Nephron progenitor cell (in vitro differentiated cells): ENCODE data around the gene SMIM41.

Source experiments
- DNase-seq: peaks from one replicate; pipeline ENCODE4 v3.0.0; 2021
- H3K27ac Mint-ChIP-seq: 2 replicates; pipeline ENCODE4 v1.8.0; 2021; ENCODE audit warnings: mild to moderate bottlenecking, moderate library complexity, mixed read lengths
- H3K27me3 Mint-ChIP-seq: 2 replicates; pipeline ENCODE4 v1.8.0; 2021; ENCODE audit warnings: mild to moderate bottlenecking, low read depth, mixed read lengths; ENCODE audit not compliant: poor library complexity
- H3K36me3 Mint-ChIP-seq: 2 replicates; pipeline ENCODE4 v1.8.0; 2021; ENCODE audit warnings: low read depth, mixed read lengths
- H3K4me1 Mint-ChIP-seq: 2 replicates; pipeline ENCODE4 v1.8.0; 2021; ENCODE audit warnings: mixed read lengths
- H3K4me3 Mint-ChIP-seq: 2 replicates; pipeline ENCODE4 v1.8.0; 2021; ENCODE audit warnings: mild to moderate bottlenecking, moderate library complexity, mixed read lengths
- H3K9me3 Mint-ChIP-seq: 2 replicates; pipeline ENCODE4 v1.8.0; 2021; ENCODE audit warnings: mild to moderate bottlenecking, moderate library complexity, mixed read lengths
- TF ChIP-seq, protein P1 (sequence below): fragments of 200-600 bp; sonication (generic); IDR thresholded peaks from 2 replicates; pipeline ENCODE4 v1.5.0; 2021; ENCODE audit warnings: antibody characterized with exemption

The SMIM41 gene

DNA sequence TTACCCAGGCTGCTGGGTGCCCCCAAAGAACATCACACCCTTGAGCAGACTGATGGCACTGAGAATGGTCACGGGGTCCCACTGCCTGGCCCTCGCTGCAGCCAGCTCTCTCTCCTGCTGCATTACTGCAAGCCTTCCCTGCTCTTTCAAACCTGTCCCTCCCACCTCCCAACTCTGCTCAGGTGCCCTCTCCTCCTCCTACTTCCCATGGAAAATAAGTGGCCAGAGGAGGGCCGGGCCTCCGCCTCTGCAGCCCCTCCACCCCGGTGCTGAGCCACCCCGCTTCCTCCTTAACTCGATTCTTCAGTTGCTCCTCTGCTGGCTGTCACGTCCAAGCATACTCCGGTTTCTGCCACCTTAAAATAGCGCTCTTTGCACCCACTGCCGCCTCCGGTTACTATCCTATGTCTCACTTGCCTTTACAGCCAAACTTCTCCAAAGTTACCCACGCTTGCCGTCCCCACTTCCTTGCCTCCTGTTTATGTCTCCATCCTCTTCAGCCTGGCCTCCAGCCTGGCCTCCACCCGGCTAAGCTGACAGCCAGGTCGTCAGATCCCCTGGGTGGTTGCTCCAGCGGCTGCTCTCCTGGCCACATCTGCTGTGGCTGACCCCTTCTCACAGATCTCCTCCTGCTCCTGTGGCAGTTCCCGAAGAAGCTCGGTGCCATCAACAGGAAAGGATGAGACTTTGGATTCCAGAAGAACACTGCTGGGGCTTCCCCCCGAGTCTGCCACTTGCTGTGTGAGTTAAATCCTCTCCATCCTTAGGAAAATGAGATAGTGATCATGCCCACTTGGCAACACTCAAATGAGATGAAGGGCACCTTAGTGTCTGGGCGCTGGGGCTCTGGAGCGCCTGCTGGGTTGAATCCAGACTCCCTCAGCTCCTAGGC lies 7.7 kb downstream of the SMIM41 start:
- DNase-seq: no peak
- Mint-ChIP-seq H3K27ac (no peak overlapping the region), H3K4me3 (no peak overlapping the region), H3K4me1 (peaks cover 61% of the 10 kb centered on the region), H3K36me3 (no peaks in the 10 kb centered on the region), H3K9me3 (no peaks in the 10 kb centered on the region), H3K27me3 (peaks cover 46% of the 10 kb centered on the region)
- TF ChIP-seq, protein P1, sequence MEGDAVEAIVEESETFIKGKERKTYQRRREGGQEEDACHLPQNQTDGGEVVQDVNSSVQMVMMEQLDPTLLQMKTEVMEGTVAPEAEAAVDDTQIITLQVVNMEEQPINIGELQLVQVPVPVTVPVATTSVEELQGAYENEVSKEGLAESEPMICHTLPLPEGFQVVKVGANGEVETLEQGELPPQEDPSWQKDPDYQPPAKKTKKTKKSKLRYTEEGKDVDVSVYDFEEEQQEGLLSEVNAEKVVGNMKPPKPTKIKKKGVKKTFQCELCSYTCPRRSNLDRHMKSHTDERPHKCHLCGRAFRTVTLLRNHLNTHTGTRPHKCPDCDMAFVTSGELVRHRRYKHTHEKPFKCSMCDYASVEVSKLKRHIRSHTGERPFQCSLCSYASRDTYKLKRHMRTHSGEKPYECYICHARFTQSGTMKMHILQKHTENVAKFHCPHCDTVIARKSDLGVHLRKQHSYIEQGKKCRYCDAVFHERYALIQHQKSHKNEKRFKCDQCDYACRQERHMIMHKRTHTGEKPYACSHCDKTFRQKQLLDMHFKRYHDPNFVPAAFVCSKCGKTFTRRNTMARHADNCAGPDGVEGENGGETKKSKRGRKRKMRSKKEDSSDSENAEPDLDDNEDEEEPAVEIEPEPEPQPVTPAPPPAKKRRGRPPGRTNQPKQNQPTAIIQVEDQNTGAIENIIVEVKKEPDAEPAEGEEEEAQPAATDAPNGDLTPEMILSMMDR: no peak

DNA sequence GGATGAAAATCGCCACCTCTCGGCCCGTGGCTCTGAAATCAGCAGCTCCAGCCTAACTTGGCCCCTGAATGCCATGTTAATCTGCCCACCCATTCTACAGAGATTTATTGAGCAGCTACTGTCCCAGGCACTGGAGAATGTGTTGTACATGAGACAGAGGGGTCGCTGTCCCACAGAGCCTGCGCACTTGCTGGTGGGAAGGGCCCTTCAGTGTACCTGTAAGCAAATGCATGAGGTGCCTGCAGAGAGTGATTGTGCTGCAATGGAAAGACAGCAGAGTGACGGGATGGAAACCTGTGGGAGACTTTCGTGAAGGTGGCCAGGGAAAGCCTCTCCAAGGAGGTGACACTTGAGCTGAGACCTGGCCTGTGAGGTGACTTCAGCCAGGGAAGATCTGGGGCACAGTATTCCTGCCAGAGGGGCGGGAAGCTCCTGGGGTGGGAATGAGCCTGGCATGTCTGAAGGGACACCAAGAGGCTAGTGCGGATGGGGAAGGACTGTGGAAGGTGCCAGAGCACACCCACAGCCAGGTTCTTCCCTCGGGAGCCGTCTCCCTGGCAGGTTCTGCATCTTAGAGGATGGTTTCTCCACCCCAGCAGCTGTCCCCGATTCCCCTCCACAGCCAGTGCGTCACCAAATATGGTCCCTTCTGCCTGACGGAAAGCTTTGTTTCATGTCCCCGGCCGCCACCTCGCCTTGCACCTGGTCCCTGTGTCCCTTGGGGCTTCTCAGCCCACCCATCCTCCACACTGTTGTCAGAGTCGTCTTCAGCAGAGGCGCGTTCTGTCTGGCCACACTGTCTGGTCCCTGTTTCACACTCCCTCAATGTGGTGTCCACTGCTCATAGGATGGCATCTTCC lies 8.7 kb downstream of the SMIM41 start:
- DNase-seq: no peak
- Mint-ChIP-seq H3K27ac (no peak overlapping the region), H3K9me3 (no peaks in the 10 kb centered on the region), H3K4me3 (no peak overlapping the region), H3K36me3 (no peaks in the 10 kb centered on the region), H3K27me3 (peaks cover 44% of the 10 kb centered on the region), H3K4me1 (peaks cover 52% of the 10 kb centered on the region)
- TF ChIP-seq, protein P1: no peak

DNA sequence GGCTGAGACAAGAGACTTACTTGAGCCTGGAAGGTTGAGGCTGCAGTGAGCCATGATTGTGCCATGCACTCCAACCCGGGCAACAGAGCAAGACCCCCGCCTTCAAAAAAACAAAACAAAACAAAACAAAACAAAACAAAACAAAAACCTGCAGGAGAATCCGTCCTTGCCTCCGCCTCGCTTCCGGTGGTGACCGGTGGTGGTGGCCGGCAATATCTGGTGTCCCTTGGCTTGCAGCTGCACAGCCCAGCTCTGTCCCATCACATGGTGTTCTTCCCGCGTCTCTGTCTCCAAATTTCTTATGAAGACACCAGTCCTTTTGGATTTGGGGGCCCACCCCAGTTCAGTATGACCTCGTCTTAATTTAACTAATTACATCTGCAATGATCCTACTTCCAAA lies 10.0 kb downstream of the SMIM41 start:
- Mint-ChIP-seq H3K4me1 (peaks cover 42% of the 10 kb centered on the region), H3K4me3 (no peak overlapping the region), H3K9me3 (no peaks in the 10 kb centered on the region), H3K27me3 (peaks cover 48% of the 10 kb centered on the region), H3K27ac (no peak overlapping the region), H3K36me3 (no peaks in the 10 kb centered on the region)
- no peak for DNase-seq
- TF ChIP-seq, protein P1: no peak

DNA sequence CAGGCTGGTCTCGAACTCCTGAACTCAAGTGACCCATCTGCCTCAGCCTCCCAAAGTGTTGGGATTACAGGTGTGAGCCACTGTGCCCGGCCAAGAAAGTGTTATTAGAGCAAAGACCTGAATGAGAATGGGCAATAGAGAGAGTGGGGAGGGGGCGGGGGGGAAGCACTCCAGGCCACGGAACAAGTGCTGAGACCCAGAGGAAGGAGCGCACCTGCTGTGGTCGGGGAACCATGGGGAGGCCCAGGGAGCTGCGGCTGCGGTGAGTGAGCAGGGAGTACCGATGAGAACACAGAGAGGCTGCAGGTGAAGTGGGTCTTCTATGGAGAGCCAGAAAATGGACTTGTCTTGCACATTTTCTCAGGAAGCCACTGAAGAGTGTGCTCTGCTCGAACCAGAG lies 10.8 kb downstream of the SMIM41 start:
- H3K27me3 Mint-ChIP-seq: peaks cover 47% of the 10 kb centered on the region
- H3K4me1 Mint-ChIP-seq: peaks cover 38% of the 10 kb centered on the region
- H3K9me3 Mint-ChIP-seq: peaks cover 2% of the 10 kb centered on the region
- no peaks in the 10 kb centered on the region for H3K36me3 Mint-ChIP-seq
- H3K4me3 Mint-ChIP-seq: no peak overlapping the region
- no peak for DNase-seq
- no peak overlapping the region for H3K27ac Mint-ChIP-seq
- TF ChIP-seq, protein P1: no peak

DNA sequence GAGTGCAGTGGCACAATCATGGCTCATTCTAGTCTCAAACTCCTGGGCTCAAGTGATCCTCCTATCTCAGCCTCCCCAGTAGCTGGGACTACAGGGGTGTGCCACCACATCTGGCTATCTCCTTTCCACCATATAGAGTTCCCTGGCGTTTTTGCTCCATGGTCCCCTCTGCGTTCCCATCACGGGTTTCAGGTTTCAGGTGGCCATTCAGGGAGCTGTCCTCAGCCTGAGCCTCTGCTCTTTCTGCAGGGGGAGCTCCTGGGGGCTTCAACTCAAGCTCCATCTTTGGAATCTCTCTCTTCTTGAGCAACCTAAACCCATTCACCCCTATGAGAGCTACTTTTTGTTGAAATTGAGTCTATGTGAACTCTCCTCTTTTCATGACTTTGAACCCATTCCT lies 11.6 kb downstream of the SMIM41 start:
- Mint-ChIP-seq H3K4me1 (peaks cover 32% of the 10 kb centered on the region), H3K36me3 (no peaks in the 10 kb centered on the region), H3K27ac (no peak overlapping the region), H3K4me3 (no peak overlapping the region), H3K27me3 (peaks cover 52% of the 10 kb centered on the region), H3K9me3 (peaks cover 7% of the 10 kb centered on the region)
- TF ChIP-seq, protein P1: no peak
- DNase-seq: no peak
